ENCODE measurements around the gene POU2F1.

Gene POU2F1

GRCh38 chr1:167454894-167455785 lies 234.5 kb downstream of the POU2F1 start:
- H3K27me3 Mint-ChIP-seq, result no peaks in the 10 kb centered on the region
- DNase-seq (peak; percentile 83), ATAC-seq (peak; percentile 57)
- peaks cover 23% of the 10 kb centered on the region for H3K36me3 Mint-ChIP-seq (ENCODE audit: low read depth)
- peaks cover 75% of the 10 kb centered on the region for H3K4me1 Mint-ChIP-seq
- no peaks in the 10 kb centered on the region for H3K9me3 Mint-ChIP-seq
- peak overlapping the region; percentile 79 for H3K4me3 Mint-ChIP-seq
- peak overlapping the region; percentile 92 for H3K27ac Mint-ChIP-seq

GRCh38 chr1:167455786-167456446 lies 235.2 kb downstream of the POU2F1 start:
- no peaks in the 10 kb centered on the region for H3K27me3 Mint-ChIP-seq
- peaks cover 74% of the 10 kb centered on the region for H3K4me1 Mint-ChIP-seq

GRCh38 chr1:167456524-167456923 lies 235.8 kb downstream of the POU2F1 start:
- Mint-ChIP-seq H3K4me1 (peaks cover 74% of the 10 kb centered on the region), H3K27ac (peak overlapping the region; percentile 92), H3K4me3 (peak overlapping the region; percentile 79), H3K9me3 (no peaks in the 10 kb centered on the region), H3K27me3 (no peaks in the 10 kb centered on the region), H3K36me3 (ENCODE audit: low read depth) (peaks cover 23% of the 10 kb centered on the region)
- ATAC-seq, result no peak
- no peak for DNase-seq

More at GRCh38 chr1:167455786-167456446, 235.2 kb downstream of the POU2F1 start:
- DNase-seq, result peak; percentile 59
- peak; percentile 61 for ATAC-seq
- H3K4me3 Mint-ChIP-seq, result peak overlapping the region; percentile 79
- peak overlapping the region; percentile 92 for H3K27ac Mint-ChIP-seq
- no peaks in the 10 kb centered on the region for H3K9me3 Mint-ChIP-seq
- peaks cover 26% of the 10 kb centered on the region for H3K36me3 Mint-ChIP-seq (ENCODE audit: low read depth)

- peaks cover 23% of the 10 kb centered on the region for H3K36me3 Mint-ChIP-seq (ENCODE audit: low read depth)
- H3K9me3 Mint-ChIP-seq, result no peaks in the 10 kb centered on the region
- no peaks in the 10 kb centered on the region for H3K27me3 Mint-ChIP-seq
- no peak for ATAC-seq
- peaks cover 74% of the 10 kb centered on the region for H3K4me1 Mint-ChIP-seq
- no peak overlapping the region for H3K4me3 Mint-ChIP-seq
- no peak for DNase-seq
- peak overlapping the region; percentile 92 for H3K27ac Mint-ChIP-seq
Observed at GRCh38 chr1:167456926-167457325, 236.2 kb downstream of the POU2F1 start.

GRCh38 chr1:167457936-167458584 lies 237.4 kb downstream of the POU2F1 start:
- no peak overlapping the region for H3K4me3 Mint-ChIP-seq
- ATAC-seq, result no peak
- peaks cover 17% of the 10 kb centered on the region for H3K36me3 Mint-ChIP-seq (ENCODE audit: low read depth)
- no peaks in the 10 kb centered on the region for H3K27me3 Mint-ChIP-seq
- H3K4me1 Mint-ChIP-seq, result peaks cover 71% of the 10 kb centered on the region
- no peak for DNase-seq
- no peak overlapping the region for H3K27ac Mint-ChIP-seq
- no peaks in the 10 kb centered on the region for H3K9me3 Mint-ChIP-seq

- peak; percentile 13 for ATAC-seq
- no peak overlapping the region for H3K4me3 Mint-ChIP-seq
Observed at GRCh38 chr1:167460836-167461235, 240.2 kb downstream of the POU2F1 start.

GRCh38 chr1:167462341-167462740 lies 241.7 kb downstream of the POU2F1 start:
- H3K9me3 Mint-ChIP-seq, result no peaks in the 10 kb centered on the region
- peak overlapping the region; percentile 61 for H3K27ac Mint-ChIP-seq
- no peak for DNase-seq
- peaks cover 25% of the 10 kb centered on the region for H3K36me3 Mint-ChIP-seq (ENCODE audit: low read depth)
- H3K4me1 Mint-ChIP-seq, result peaks cover 62% of the 10 kb centered on the region
- no peak overlapping the region for H3K4me3 Mint-ChIP-seq
- no peaks in the 10 kb centered on the region for H3K27me3 Mint-ChIP-seq
- no peak for ATAC-seq

More at GRCh38 chr1:167460836-167461235, 240.2 kb downstream of the POU2F1 start:
- Mint-ChIP-seq H3K9me3 (no peaks in the 10 kb centered on the region), H3K27me3 (no peaks in the 10 kb centered on the region), H3K4me1 (peaks cover 71% of the 10 kb centered on the region), H3K27ac (peak overlapping the region; percentile 69), H3K36me3 (ENCODE audit: low read depth) (peaks cover 19% of the 10 kb centered on the region)
- DNase-seq, result no peak

- Mint-ChIP-seq H3K36me3 (ENCODE audit: low read depth) (peaks cover 26% of the 10 kb centered on the region), H3K4me1 (peaks cover 61% of the 10 kb centered on the region), H3K9me3 (no peaks in the 10 kb centered on the region), H3K27ac (peak overlapping the region; percentile 61), H3K4me3 (no peak overlapping the region), H3K27me3 (no peaks in the 10 kb centered on the region)
- ATAC-seq (no peak), DNase-seq (no peak)
Observed at GRCh38 chr1:167463080-167463479, 242.4 kb downstream of the POU2F1 start.

- DNase-seq, result no peak
- Mint-ChIP-seq H3K27ac (peak overlapping the region; percentile 33), H3K36me3 (ENCODE audit: low read depth) (peaks cover 26% of the 10 kb centered on the region), H3K4me3 (no peak overlapping the region), H3K4me1 (peaks cover 64% of the 10 kb centered on the region), H3K27me3 (no peaks in the 10 kb centered on the region), H3K9me3 (no peaks in the 10 kb centered on the region)
- ATAC-seq, result no peak
Observed at GRCh38 chr1:167463875-167464575, 243.3 kb downstream of the POU2F1 start.

- ATAC-seq, result no peak
- Mint-ChIP-seq H3K9me3 (no peaks in the 10 kb centered on the region), H3K4me1 (peaks cover 66% of the 10 kb centered on the region), H3K4me3 (no peak overlapping the region), H3K36me3 (ENCODE audit: low read depth) (peaks cover 26% of the 10 kb centered on the region), H3K27ac (peak overlapping the region; percentile 33), H3K27me3 (no peaks in the 10 kb centered on the region)
- no peak for DNase-seq
Observed at GRCh38 chr1:167465018-167465417, 244.3 kb downstream of the POU2F1 start.

GRCh38 chr1:167465743-167466142 lies 245.1 kb downstream of the POU2F1 start:
- no peak for ATAC-seq
- Mint-ChIP-seq H3K4me1 (peaks cover 62% of the 10 kb centered on the region), H3K36me3 (ENCODE audit: low read depth) (peaks cover 23% of the 10 kb centered on the region), H3K27me3 (no peaks in the 10 kb centered on the region), H3K4me3 (no peak overlapping the region), H3K9me3 (no peaks in the 10 kb centered on the region), H3K27ac (no peak overlapping the region)
- DNase-seq, result no peak

GRCh38 chr1:167467126-167467710 lies 246.5 kb downstream of the POU2F1 start:
- Mint-ChIP-seq H3K27me3 (no peaks in the 10 kb centered on the region), H3K4me3 (no peak overlapping the region), H3K9me3 (no peaks in the 10 kb centered on the region), H3K36me3 (ENCODE audit: low read depth) (peaks cover 23% of the 10 kb centered on the region), H3K27ac (no peak overlapping the region), H3K4me1 (peaks cover 60% of the 10 kb centered on the region)
- ATAC-seq, result peak; percentile 52
- no peak for DNase-seq

GRCh38 chr1:167467752-167468151 lies 247.1 kb downstream of the POU2F1 start:
- Mint-ChIP-seq H3K27ac (no peak overlapping the region), H3K9me3 (no peaks in the 10 kb centered on the region), H3K36me3 (ENCODE audit: low read depth) (peaks cover 23% of the 10 kb centered on the region), H3K4me1 (peaks cover 63% of the 10 kb centered on the region), H3K4me3 (no peak overlapping the region), H3K27me3 (no peaks in the 10 kb centered on the region)
- ATAC-seq (no peak), DNase-seq (no peak)
